Measurements from ENCODE around the gene DIPK1A. TPM values are rescaled to one million over a fixed set of nuclear protein-coding genes. Genes with fewer than 3 reads are reported as not detected.

Gene DIPK1A
- total RNA-seq, 1 donor from 2014 or later = 3.6 TPM

- peaks cover 4% of the 10 kb centered on the region for H3K27me3 Mint-ChIP-seq (ENCODE audit: insufficient read depth, low read depth)
- Histone ChIP-seq H3K4me1 (no peaks in the 10 kb centered on the region), H3K27me3 (no peaks in the 10 kb centered on the region), H3K36me3 (no peaks in the 10 kb centered on the region), H4K20me1 (ENCODE audit: low read depth) (no peaks in the 10 kb centered on the region), H3K9me3 (ENCODE audit: low read depth) (no peaks in the 10 kb centered on the region), H3F3A (ENCODE audit: low read depth) (no peaks in the 10 kb centered on the region), H3K9ac (no peak overlapping the region), H3K4me3 (no peak overlapping the region), H3K4me2 (no peak overlapping the region), H2AFZ (replicated peaks) (no peak overlapping the region), H3K79me2 (ENCODE audit: low read depth) (no peaks in the 10 kb centered on the region), H3K27ac (no peak overlapping the region)
- no peaks in the 10 kb centered on the region for H3K9me3 Mint-ChIP-seq
- DNase-seq (ENCODE audit: low spot score) = no peak
- no peak overlapping the region for H3K27ac Mint-ChIP-seq
- H3K36me3 Mint-ChIP-seq = no peaks in the 10 kb centered on the region
- TF ChIP-seq CTCF (IDR thresholded peaks at IDR 0.05) (no peak), EZH2 (IDR thresholded peaks at IDR 0.05) (no peak), EZH2phosphoT487 (IDR thresholded peaks at IDR 0.05) (no peak)
- no peaks in the 10 kb centered on the region for H3K4me1 Mint-ChIP-seq
- H3K4me3 Mint-ChIP-seq = no peak overlapping the region
Measured at GRCh38 chr1:92808381-92808780, 152.9 kb downstream of the DIPK1A start.

DNA sequence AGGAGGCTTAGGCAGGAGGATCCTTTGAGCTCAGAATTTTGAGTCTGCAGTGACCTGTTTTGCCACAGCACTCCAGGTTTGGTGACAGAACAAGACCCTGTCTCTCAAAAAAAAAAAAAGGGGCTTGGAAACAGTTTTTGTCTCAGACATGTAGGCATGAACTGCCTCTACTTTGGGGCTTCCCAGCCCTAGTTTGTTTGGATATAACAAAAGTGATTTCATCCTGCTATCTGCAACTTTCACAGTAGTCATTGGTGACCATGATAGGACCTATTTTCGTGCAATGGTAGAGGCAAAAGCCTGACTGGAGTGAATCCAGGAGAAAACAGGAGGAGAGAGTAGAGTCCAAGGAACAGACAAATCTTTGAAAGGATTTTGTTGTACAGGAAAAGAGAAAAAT, 156.0 kb downstream of the DIPK1A start:
- TF ChIP-seq EZH2phosphoT487 (IDR thresholded peaks at IDR 0.05) = no peak
- peak overlapping the region; percentile 11 for H3K27ac Mint-ChIP-seq
- H3K27ac ChIP-seq = no peak overlapping the region

GRCh38 chr1:92804721-92805201, 156.5 kb downstream of the DIPK1A start:
- H3K4me1 ChIP-seq = no peaks in the 10 kb centered on the region
- TF ChIP-seq CTCF (IDR thresholded peaks at IDR 0.05) (no peak), EZH2 (IDR thresholded peaks at IDR 0.05) (no peak), EZH2phosphoT487 (IDR thresholded peaks at IDR 0.05) (no peak)
- H3K27ac Mint-ChIP-seq = no peak overlapping the region

More for the DNA sequence above, 156.0 kb downstream of the DIPK1A start:
- no peaks in the 10 kb centered on the region for H3K36me3 ChIP-seq
- no peaks in the 10 kb centered on the region for H3K9me3 Mint-ChIP-seq
- no peak overlapping the region for H2AFZ ChIP-seq (replicated peaks)
- no peaks in the 10 kb centered on the region for H3K79me2 ChIP-seq (ENCODE audit: low read depth)
- H3K9ac ChIP-seq = no peak overlapping the region
- no peaks in the 10 kb centered on the region for H3K36me3 Mint-ChIP-seq
- no peak for DNase-seq (ENCODE audit: low spot score)
- H3K4me3 ChIP-seq = no peak overlapping the region
- no peaks in the 10 kb centered on the region for H3K9me3 ChIP-seq (ENCODE audit: low read depth)
- no peaks in the 10 kb centered on the region for H3F3A ChIP-seq (ENCODE audit: low read depth)
- H3K4me2 ChIP-seq = no peak overlapping the region
- no peaks in the 10 kb centered on the region for H3K4me1 ChIP-seq
- H3K4me1 Mint-ChIP-seq = no peaks in the 10 kb centered on the region
- no peak overlapping the region for H3K4me3 Mint-ChIP-seq
- H3K27me3 ChIP-seq = no peaks in the 10 kb centered on the region
- no peaks in the 10 kb centered on the region for H4K20me1 ChIP-seq (ENCODE audit: low read depth)
- peaks cover 2% of the 10 kb centered on the region for H3K27me3 Mint-ChIP-seq (ENCODE audit: insufficient read depth, low read depth)

DNA sequence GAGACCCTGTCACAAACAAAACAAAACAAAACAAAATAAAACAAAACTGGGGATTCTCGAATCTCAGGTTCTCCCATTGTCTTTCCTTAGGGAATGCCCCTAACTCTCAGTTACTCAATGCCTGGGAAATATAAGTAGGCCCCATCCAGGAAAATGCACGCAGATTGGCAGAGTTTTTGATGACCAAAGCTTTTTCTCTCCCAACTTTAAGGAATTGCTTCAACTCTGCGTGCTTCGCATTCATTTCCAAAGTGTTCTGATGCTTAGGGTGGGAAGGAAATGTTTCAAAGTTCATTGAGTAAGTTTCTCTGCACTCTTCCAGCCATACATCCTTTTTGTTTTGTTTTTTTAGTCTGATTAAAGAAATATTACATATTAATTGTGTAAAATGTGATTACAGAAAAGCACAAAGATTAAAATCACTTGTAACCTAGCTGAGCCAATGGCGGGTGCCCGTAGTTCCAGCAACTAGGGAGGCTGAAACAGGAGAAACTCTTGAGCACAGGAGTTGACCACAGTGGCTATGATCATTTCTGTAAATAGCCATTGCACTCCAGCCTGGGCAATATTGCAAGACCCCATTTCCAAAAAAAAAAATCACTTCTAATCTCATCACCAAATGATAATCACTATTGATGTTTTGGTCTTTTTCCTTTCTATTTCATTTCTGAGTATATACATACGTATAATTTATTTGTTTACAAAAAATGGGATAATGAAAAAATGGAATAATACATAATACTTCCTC, 157.9 kb downstream of the DIPK1A start:
- no peaks in the 10 kb centered on the region for H3K36me3 ChIP-seq
- H3K9ac ChIP-seq = no peak overlapping the region
- H3K4me2 ChIP-seq = no peak overlapping the region
- DNase-seq (ENCODE audit: low spot score) = no peak
- Mint-ChIP-seq H3K9me3 (no peaks in the 10 kb centered on the region), H3K27me3 (ENCODE audit: insufficient read depth, low read depth) (peaks cover 2% of the 10 kb centered on the region), H3K27ac (no peak overlapping the region), H3K4me1 (no peaks in the 10 kb centered on the region), H3K36me3 (no peaks in the 10 kb centered on the region), H3K4me3 (no peak overlapping the region)
- H2AFZ ChIP-seq (replicated peaks) = no peak overlapping the region
- H4K20me1 ChIP-seq (ENCODE audit: low read depth) = no peaks in the 10 kb centered on the region
- no peaks in the 10 kb centered on the region for H3K27me3 ChIP-seq
- H3K79me2 ChIP-seq (ENCODE audit: low read depth) = no peaks in the 10 kb centered on the region
- no peak overlapping the region for H3K4me3 ChIP-seq
- TF ChIP-seq EZH2phosphoT487 (IDR thresholded peaks at IDR 0.05) (no peak), CTCF (IDR thresholded peaks at IDR 0.05) (no peak), EZH2 (IDR thresholded peaks at IDR 0.05) (no peak)
- H3K27ac ChIP-seq = no peak overlapping the region
- H3K9me3 ChIP-seq (ENCODE audit: low read depth) = no peaks in the 10 kb centered on the region
- no peaks in the 10 kb centered on the region for H3K4me1 ChIP-seq
- H3F3A ChIP-seq (ENCODE audit: low read depth) = no peaks in the 10 kb centered on the region

More at GRCh38 chr1:92804721-92805201, 156.5 kb downstream of the DIPK1A start:
- Mint-ChIP-seq H3K27me3 (ENCODE audit: insufficient read depth, low read depth) (peaks cover 2% of the 10 kb centered on the region), H3K4me1 (no peaks in the 10 kb centered on the region), H3K9me3 (no peaks in the 10 kb centered on the region), H3K36me3 (no peaks in the 10 kb centered on the region), H3K4me3 (no peak overlapping the region)
- peak overlapping the region; percentile 12 for H2AFZ ChIP-seq (replicated peaks)
- H3K9ac ChIP-seq = no peak overlapping the region
- H3K79me2 ChIP-seq (ENCODE audit: low read depth) = no peaks in the 10 kb centered on the region
- no peaks in the 10 kb centered on the region for H4K20me1 ChIP-seq (ENCODE audit: low read depth)
- no peaks in the 10 kb centered on the region for H3K9me3 ChIP-seq (ENCODE audit: low read depth)
- H3K4me3 ChIP-seq = no peak overlapping the region
- H3K27ac ChIP-seq = no peak overlapping the region
- peak; percentile 23 for DNase-seq (ENCODE audit: low spot score)
- H3K27me3 ChIP-seq = no peaks in the 10 kb centered on the region
- no peak overlapping the region for H3K4me2 ChIP-seq
- no peaks in the 10 kb centered on the region for H3K36me3 ChIP-seq
- H3F3A ChIP-seq (ENCODE audit: low read depth) = no peaks in the 10 kb centered on the region

All from neural progenitor cell (in vitro differentiated cells).